Esophagus muscularis mucosa (tissue), 4 donors: ENCODE measurements around the gene SYNDIG1. TPM values are rescaled to one million over a fixed set of nuclear protein-coding genes. Genes with fewer than 3 reads are reported as not detected.

Source experiments
- DNase-seq: peaks from one replicate; pipeline ENCODE4 v3.0.0-alpha.2; 2017; ENCODE audit errors: extremely low spot score
- H3K27ac ChIP-seq, 4 donors: fragments of 200-600 bp; sonication (generic); replicated peaks in 1 of 4; 1 replicate in 3 of 4; 2 replicates in 1 of 4; pipeline ENCODE4 v1.5.1; 2016 to 2019; ENCODE audit warnings: mild to moderate bottlenecking in 1 of 4
- H3K27me3 ChIP-seq, 4 donors: fragments of 200-600 bp; sonication (generic); one replicate each; pipeline versions ENCODE4 v1.5.1 to v1.6.0; 2016 to 2019
- H3K36me3 ChIP-seq, 4 donors: fragments of 200-600 bp; sonication (generic); one replicate each; pipeline ENCODE4 v1.5.1; 2016 to 2019
- H3K4me1 ChIP-seq, 4 donors: fragments of 200-600 bp; sonication (generic); one replicate each; pipeline ENCODE4 v1.5.1; 2016 to 2019
- H3K4me3 ChIP-seq, 4 donors: fragments of 200-600 bp; sonication (generic); 1 replicate in 2 of 4; 2 replicates in 2 of 4; pipeline ENCODE4 v1.5.1; 2016 to 2019; ENCODE audit warnings: mild to moderate bottlenecking in 4 of 4, moderate library complexity in 1 of 4
- H3K9me3 ChIP-seq, 4 donors: fragments of 200-600 bp; sonication (generic); 1 replicate in 3 of 4; 2 replicates in 1 of 4; pipeline ENCODE4 v1.5.1; 2016 to 2019
- CTCF ChIP-seq, 3 experiments: fragments of 200-600 bp in 2 of 3; fragments of 450-650 bp in 1 of 3; sonication (generic) in 2 of 3; IDR thresholded peaks; one replicate each; pipeline ENCODE4 v1.5.1; 2017 to 2019; ENCODE audit warnings: antibody characterized with exemption in 3 of 3, mild to moderate bottlenecking in 2 of 3, moderate library complexity in 1 of 3
- EP300 ChIP-seq: sonication (generic); formaldehyde crosslinking; IDR thresholded peaks from one replicate; pipeline ENCODE4 v1.6.1; 2017; ENCODE audit warnings: antibody characterized with exemption
- POLR2A ChIP-seq: fragments of 450-650 bp; IDR thresholded peaks from one replicate; pipeline ENCODE4 v1.6.1; 2017; ENCODE audit warnings: antibody characterized with exemption, moderate library complexity, mild to moderate bottlenecking, low read depth
- POLR2AphosphoS5 ChIP-seq, 2 donors: sonication (generic); formaldehyde crosslinking; IDR thresholded peaks; one replicate each; pipeline ENCODE4 v1.6.1; 2017; ENCODE audit warnings: antibody characterized with exemption in 2 of 2
- WGBS: methylation state at CpG from one replicate; pipeline ENCODE4 v1.1.5; 2018; 5-methylcytosine and 5-hydroxymethylcytosine counted together
- intact Hi-C: fragments of 100-400 bp; cut with DNase I; formaldehyde crosslinking; loops from one replicate; pipeline ENCODE4 v1.15.1; 2023
- total RNA-seq, 4 donors: library from RNA; depleted of rRNA; stranded (reverse); fragments of >200 nt; gene quantifications; one replicate each; pipeline versions ENCODE4 v1.1.0 to v1.2.1, GENCODE V29; 2016

SYNDIG1 gene
- total RNA-seq, 4 donors from 2014 or later = not detected

- DNase-seq = no peak
- WGBS = 81% methylated on average over 6 of the region's 7 CpGs
- TF ChIP-seq POLR2A (no peak), CTCF (IDR thresholded peaks at IDR 0.05) (no peak), EP300 (no peak)
Observed at GRCh38 chr20:24478584-24478983, 9.2 kb downstream of the SYNDIG1 start.

GRCh38 chr20:24479106-24479505 lies 9.7 kb downstream of the SYNDIG1 start:
- no peak for DNase-seq
- H3K9me3 ChIP-seq = no peaks in the 10 kb centered on the region
- H3K27ac ChIP-seq = no peak overlapping the region
- H3K36me3 ChIP-seq = no peaks in the 10 kb centered on the region
- peaks cover 0 to 5% (median 0%) of the 10 kb centered on the region in 4 donors for H3K4me1 ChIP-seq
- peaks cover 0 to 59% (median 0%) of the 10 kb centered on the region in 4 donors for H3K27me3 ChIP-seq
- 82% methylated on average over 3 of the region's 4 CpGs for WGBS
- H3K4me3 ChIP-seq = no peak overlapping the region
- intact Hi-C loops = no loop called here
- TF ChIP-seq CTCF (IDR thresholded peaks at IDR 0.05) (no peak), POLR2A (no peak), POLR2AphosphoS5 (IDR thresholded peaks at IDR 0.05) (no peak), EP300 (no peak)

More at GRCh38 chr20:24478584-24478983, 9.2 kb downstream of the SYNDIG1 start:
- Histone ChIP-seq H3K36me3 (no peaks in the 10 kb centered on the region), H3K27me3 (peaks cover 0 to 57% (median 0%) of the 10 kb centered on the region in 4 donors), H3K4me3 (no peak overlapping the region), H3K9me3 (no peaks in the 10 kb centered on the region), H3K4me1 (peaks cover 0 to 5% (median 0%) of the 10 kb centered on the region in 4 donors), H3K27ac (no peak overlapping the region)
- intact Hi-C loops = no loop called here

GRCh38 chr20:24479595-24479994 lies 10.2 kb downstream of the SYNDIG1 start:
- Histone ChIP-seq H3K27ac (no peak overlapping the region), H3K4me1 (peaks cover 0 to 5% (median 0%) of the 10 kb centered on the region in 4 donors), H3K36me3 (no peaks in the 10 kb centered on the region), H3K9me3 (no peaks in the 10 kb centered on the region), H3K4me3 (no peak overlapping the region), H3K27me3 (peaks cover 0 to 58% (median 0%) of the 10 kb centered on the region in 4 donors)
- TF ChIP-seq POLR2AphosphoS5 (IDR thresholded peaks at IDR 0.05) = no peak
- no peak for TF ChIP-seq CTCF (IDR thresholded peaks at IDR 0.05)
- no peak for TF ChIP-seq POLR2A
- TF ChIP-seq EP300 = no peak
- WGBS = 67% methylated on average over 4 of the region's 4 CpGs
- DNase-seq = no peak
- intact Hi-C loops = no loop called here

GRCh38 chr20:24480509-24480908 lies 11.1 kb downstream of the SYNDIG1 start:
- no peak for DNase-seq
- 74% methylated on average over 4 of the region's 4 CpGs for WGBS
- Histone ChIP-seq H3K27ac (no peak overlapping the region), H3K36me3 (no peaks in the 10 kb centered on the region), H3K4me3 (no peak overlapping the region), H3K27me3 (peaks cover 0 to 49% (median 0%) of the 10 kb centered on the region in 4 donors), H3K4me1 (peaks cover 0 to 5% (median 0%) of the 10 kb centered on the region in 4 donors), H3K9me3 (no peaks in the 10 kb centered on the region)
- no peak for TF ChIP-seq POLR2AphosphoS5 (IDR thresholded peaks at IDR 0.05)
- TF ChIP-seq POLR2A = no peak
- TF ChIP-seq EP300 = no peak
- TF ChIP-seq CTCF (IDR thresholded peaks at IDR 0.05) = no peak
- intact Hi-C loops = no loop called here

GRCh38 chr20:24481173-24481572 lies 11.7 kb downstream of the SYNDIG1 start:
- DNase-seq = no peak
- no peak for TF ChIP-seq POLR2AphosphoS5 (IDR thresholded peaks at IDR 0.05)
- no peak for TF ChIP-seq EP300
- TF ChIP-seq POLR2A = no peak
- no peak for TF ChIP-seq CTCF (IDR thresholded peaks at IDR 0.05)
- H3K27me3 ChIP-seq = peaks cover 0 to 42% (median 0%) of the 10 kb centered on the region in 4 donors
- H3K36me3 ChIP-seq = no peaks in the 10 kb centered on the region
- peaks cover 0 to 5% (median 0%) of the 10 kb centered on the region in 4 donors for H3K4me1 ChIP-seq
- no peak overlapping the region for H3K4me3 ChIP-seq
- no peaks in the 10 kb centered on the region for H3K9me3 ChIP-seq
- no peak overlapping the region for H3K27ac ChIP-seq
- 84% methylated on average over 3 of the region's 7 CpGs for WGBS
- intact Hi-C loops = no loop called here
